Measurements from ENCODE around the gene TFB1M. TPM values are rescaled to one million over a fixed set of nuclear protein-coding genes. Genes with fewer than 3 reads are reported as not detected.

Gene TFB1M
- total RNA-seq, 2 experiments from 2014 or later = 33.6 to 35.5 TPM

DNA sequence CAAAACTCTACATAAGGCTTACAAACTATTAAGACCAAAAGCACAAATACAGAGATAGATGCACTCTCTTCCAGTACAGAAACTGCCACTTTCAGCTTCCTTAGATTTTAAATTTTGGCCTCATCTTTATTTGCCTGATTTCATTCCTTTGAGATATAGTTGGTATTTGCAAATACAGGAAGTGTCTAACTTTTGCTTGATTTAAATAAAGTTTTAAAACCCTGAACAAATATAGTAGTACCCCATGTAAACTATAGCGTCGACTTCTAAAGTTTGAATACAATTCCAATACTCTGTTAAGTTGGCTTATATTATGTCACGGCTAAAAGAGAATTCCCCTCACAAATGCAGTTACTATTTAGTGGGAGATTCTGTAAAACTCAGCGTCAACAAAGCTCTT is 51.6 kb downstream of the TFB1M start:
- ATAC-seq = no peak
- CTCF ChIA-PET = no interaction called here
- no peaks in the 10 kb centered on the region for H3K9me3 Mint-ChIP-seq (ENCODE audit: low read depth)
- no peak for DNase-seq
- H3K27ac Mint-ChIP-seq = no peak overlapping the region
- peaks cover 23% of the 10 kb centered on the region for H3K36me3 Mint-ChIP-seq
- H3K4me1 Mint-ChIP-seq = peaks cover 3% of the 10 kb centered on the region
- H3K4me3 Mint-ChIP-seq = no peak overlapping the region
- H3K27me3 Mint-ChIP-seq = no peaks in the 10 kb centered on the region

GRCh38 chr6:155261111-155261900 is 53.0 kb downstream of the TFB1M start:
- no peaks in the 10 kb centered on the region for H3K9me3 Mint-ChIP-seq (ENCODE audit: low read depth)
- no peak overlapping the region for H3K4me3 Mint-ChIP-seq
- no peak overlapping the region for H3K27ac Mint-ChIP-seq
- CTCF ChIA-PET = interaction anchor here (0.9 to 1.3 kb wide), 2 partner anchors 10 to 20 kb away, joined by 3 to 4 read pairs; no protein-coding TSS in a partner anchor
- no peaks in the 10 kb centered on the region for H3K27me3 Mint-ChIP-seq
- peaks cover 17% of the 10 kb centered on the region for H3K36me3 Mint-ChIP-seq
- ATAC-seq (no peak), DNase-seq (no peak)
- H3K4me1 Mint-ChIP-seq = peaks cover 3% of the 10 kb centered on the region

- Mint-ChIP-seq H3K36me3 (peaks cover 11% of the 10 kb centered on the region), H3K27me3 (no peaks in the 10 kb centered on the region), H3K9me3 (ENCODE audit: low read depth) (no peaks in the 10 kb centered on the region), H3K27ac (no peak overlapping the region), H3K4me3 (no peak overlapping the region), H3K4me1 (peaks cover 3% of the 10 kb centered on the region)
- CTCF ChIA-PET = interaction anchor here (0.9 kb wide), 1 partner anchor 19 kb away, joined by 3 read pairs; no protein-coding TSS in a partner anchor
- DNase-seq = no peak
- no peak for ATAC-seq
Observed at GRCh38 chr6:155260686-155261085, 53.6 kb downstream of the TFB1M start.

GRCh38 chr6:155259897-155260296 is 54.4 kb downstream of the TFB1M start:
- DNase-seq = no peak
- H3K27me3 Mint-ChIP-seq = no peaks in the 10 kb centered on the region
- peaks cover 3% of the 10 kb centered on the region for H3K4me1 Mint-ChIP-seq
- no peak for ATAC-seq
- CTCF ChIA-PET = interaction anchor here (1.2 to 2.3 kb wide), 2 partner anchors 12 to 14 kb away, joined by 3 to 7 read pairs; no protein-coding TSS in a partner anchor
- H3K27ac Mint-ChIP-seq = no peak overlapping the region
- H3K9me3 Mint-ChIP-seq (ENCODE audit: low read depth) = no peaks in the 10 kb centered on the region
- peaks cover 11% of the 10 kb centered on the region for H3K36me3 Mint-ChIP-seq
- H3K4me3 Mint-ChIP-seq = no peak overlapping the region

DNA sequence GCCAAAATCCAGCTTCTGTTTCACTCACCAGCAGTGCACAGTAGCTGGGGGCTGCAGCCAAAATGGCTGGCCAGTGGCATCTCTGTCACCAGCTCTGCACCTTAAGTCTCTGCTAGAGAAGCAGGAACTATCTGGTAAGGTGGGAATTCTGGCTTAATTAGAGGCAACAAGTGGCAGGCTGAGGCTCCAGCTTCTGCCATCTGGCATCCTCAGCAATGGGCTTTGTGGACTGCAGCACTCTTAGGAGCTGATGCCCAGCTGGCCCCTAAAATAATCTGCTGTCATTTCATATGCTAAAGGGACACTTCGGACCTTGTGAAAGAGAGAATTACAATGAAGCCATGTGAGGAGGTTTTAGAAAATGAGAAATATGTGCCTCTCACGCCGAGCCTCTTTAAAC is 55.1 kb downstream of the TFB1M start:
- H3K4me1 Mint-ChIP-seq = peaks cover 3% of the 10 kb centered on the region
- DNase-seq (no peak), ATAC-seq (no peak)
- no peak overlapping the region for H3K27ac Mint-ChIP-seq
- CTCF ChIA-PET = interaction anchor here (0.7 to 2.3 kb wide), 3 partner anchors 11 to 14 kb away, joined by 3 to 7 read pairs (median 3); no protein-coding TSS in a partner anchor
- H3K36me3 Mint-ChIP-seq = peaks cover 11% of the 10 kb centered on the region
- H3K9me3 Mint-ChIP-seq (ENCODE audit: low read depth) = no peaks in the 10 kb centered on the region
- no peak overlapping the region for H3K4me3 Mint-ChIP-seq
- no peaks in the 10 kb centered on the region for H3K27me3 Mint-ChIP-seq

DNA sequence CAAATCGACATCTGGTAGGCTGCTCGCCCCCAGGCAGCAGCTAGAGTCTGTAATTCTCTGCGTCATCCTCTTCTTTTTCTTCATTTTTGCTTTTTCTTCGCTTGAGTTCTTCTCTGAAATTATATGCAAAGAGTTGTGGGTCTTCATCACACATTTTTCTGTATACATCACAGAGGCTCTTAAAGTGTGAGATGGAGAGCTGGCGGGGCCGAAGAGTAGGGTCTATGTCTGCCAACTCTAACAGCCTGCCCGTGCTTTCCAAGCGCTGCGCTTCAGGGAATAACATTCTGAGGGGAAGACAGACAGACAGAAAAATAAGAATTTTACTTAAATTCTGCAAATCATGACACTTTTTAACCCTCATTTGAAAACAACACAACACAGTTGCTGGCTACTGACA is 56.5 kb downstream of the TFB1M start:
- Mint-ChIP-seq H3K27me3 (no peaks in the 10 kb centered on the region), H3K9me3 (ENCODE audit: low read depth) (no peaks in the 10 kb centered on the region), H3K4me3 (no peak overlapping the region), H3K4me1 (peaks cover 3% of the 10 kb centered on the region), H3K27ac (no peak overlapping the region), H3K36me3 (peaks cover 8% of the 10 kb centered on the region)
- ATAC-seq = no peak
- CTCF ChIA-PET = interaction anchor here (1.1 to 1.6 kb wide), 2 partner anchors 31 to 34 kb away, joined by 3 to 5 read pairs; no protein-coding TSS in a partner anchor
- no peak for DNase-seq

DNA sequence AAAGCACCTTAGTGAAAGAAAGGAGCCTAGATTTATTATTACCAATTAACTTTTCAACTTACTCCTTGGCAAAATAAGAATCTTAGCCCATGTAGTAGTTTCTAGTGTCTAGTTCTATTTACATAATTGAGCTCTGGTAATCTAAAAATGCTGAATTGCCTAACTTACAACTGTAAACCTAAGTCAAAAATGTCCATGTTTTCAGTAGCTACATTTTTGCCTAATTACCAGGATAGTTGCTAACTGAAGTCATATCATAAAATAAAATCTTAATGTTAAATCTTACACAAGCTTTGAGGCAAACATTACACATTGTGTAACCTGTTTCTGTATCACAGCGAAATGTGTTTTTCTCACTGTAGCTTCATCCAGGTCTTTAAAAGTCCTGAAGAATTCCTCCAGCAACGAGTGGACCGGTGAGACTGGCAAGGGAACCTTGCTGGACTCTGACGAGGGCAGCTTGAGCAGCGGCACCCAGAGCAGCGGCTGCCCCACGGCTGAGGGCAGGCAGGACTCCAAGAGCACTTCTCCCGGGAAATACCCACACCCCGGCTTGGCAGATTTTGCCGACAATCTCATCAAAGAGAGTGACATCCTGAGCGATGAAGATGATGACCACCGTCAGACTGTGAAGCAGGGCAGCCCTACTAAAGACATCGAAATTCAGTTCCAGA is 58.0 kb downstream of the TFB1M start:
- no peak for DNase-seq
- Mint-ChIP-seq H3K4me3 (no peak overlapping the region), H3K36me3 (peaks cover 8% of the 10 kb centered on the region), H3K27me3 (no peaks in the 10 kb centered on the region), H3K9me3 (ENCODE audit: low read depth) (no peaks in the 10 kb centered on the region), H3K4me1 (peaks cover 3% of the 10 kb centered on the region), H3K27ac (no peak overlapping the region)
- CTCF ChIA-PET = no interaction called here
- no peak for ATAC-seq

DNA sequence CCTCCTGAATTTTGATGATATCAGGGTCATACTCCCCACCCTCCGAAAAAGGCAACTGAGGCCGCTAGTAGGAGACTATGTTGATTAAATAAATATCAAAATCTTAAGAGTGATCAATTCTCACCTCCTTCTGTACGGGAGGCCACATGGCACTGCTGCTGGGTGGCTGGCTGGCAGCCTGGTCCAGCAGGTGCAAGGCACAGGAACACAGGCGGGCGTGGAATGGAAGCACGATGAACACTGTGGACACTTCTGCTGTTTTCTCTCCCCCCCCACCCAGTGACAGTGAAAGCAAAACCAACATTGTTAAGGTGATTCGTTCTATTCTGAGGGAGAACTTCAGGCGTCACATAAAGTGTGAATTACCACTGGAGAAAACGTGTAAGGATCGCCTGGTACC is 60.1 kb downstream of the TFB1M start:
- H3K27me3 Mint-ChIP-seq = no peaks in the 10 kb centered on the region
- DNase-seq (no peak), ATAC-seq (no peak)
- CTCF ChIA-PET = interaction anchor here (1.4 kb wide), 1 partner anchor 325 kb away, joined by 3 read pairs; no protein-coding TSS in a partner anchor
- H3K4me3 Mint-ChIP-seq = no peak overlapping the region
- peaks cover 8% of the 10 kb centered on the region for H3K36me3 Mint-ChIP-seq
- H3K9me3 Mint-ChIP-seq (ENCODE audit: low read depth) = no peaks in the 10 kb centered on the region
- H3K4me1 Mint-ChIP-seq = no peaks in the 10 kb centered on the region
- H3K27ac Mint-ChIP-seq = no peak overlapping the region

- DNase-seq (no peak), ATAC-seq (no peak)
- Mint-ChIP-seq H3K9me3 (ENCODE audit: low read depth) (no peaks in the 10 kb centered on the region), H3K36me3 (peaks cover 9% of the 10 kb centered on the region), H3K4me1 (no peaks in the 10 kb centered on the region), H3K27me3 (no peaks in the 10 kb centered on the region), H3K4me3 (no peak overlapping the region), H3K27ac (no peak overlapping the region)
- CTCF ChIA-PET = no interaction called here
Observed at GRCh38 chr6:155253337-155253736, 60.9 kb downstream of the TFB1M start.

DNA sequence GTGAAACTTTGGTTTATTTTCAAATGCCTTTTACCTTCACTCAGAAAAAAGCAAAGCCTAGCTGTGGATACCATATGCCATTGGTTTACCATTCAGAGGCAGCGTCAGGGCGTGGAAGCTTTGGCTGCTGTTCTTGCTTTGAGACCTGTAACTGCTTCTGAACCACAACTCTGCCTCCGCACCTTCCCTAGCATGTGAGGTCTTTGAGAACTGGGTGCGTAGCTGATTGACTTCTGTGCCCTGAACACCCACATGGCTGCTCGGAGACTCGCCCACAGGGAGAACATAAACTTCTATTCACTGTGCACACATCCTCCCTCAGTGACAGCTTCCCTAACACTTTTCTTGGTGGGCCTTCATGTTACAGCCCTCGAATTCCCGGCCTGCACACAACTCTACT is 61.7 kb downstream of the TFB1M start:
- Mint-ChIP-seq H3K27me3 (no peaks in the 10 kb centered on the region), H3K27ac (no peak overlapping the region), H3K9me3 (ENCODE audit: low read depth) (no peaks in the 10 kb centered on the region), H3K4me1 (no peaks in the 10 kb centered on the region), H3K4me3 (no peak overlapping the region), H3K36me3 (peaks cover 8% of the 10 kb centered on the region)
- no peak for DNase-seq
- no peak for ATAC-seq
- CTCF ChIA-PET = interaction anchor here (0.9 to 2.3 kb wide), 2 partner anchors 12 to 325 kb away, joined by 3 to 5 read pairs; no protein-coding TSS in a partner anchor

GRCh38 chr6:155250701-155251381 is 63.4 kb downstream of the TFB1M start:
- no peak for ATAC-seq
- Mint-ChIP-seq H3K27me3 (no peaks in the 10 kb centered on the region), H3K4me1 (no peaks in the 10 kb centered on the region), H3K9me3 (ENCODE audit: low read depth) (no peaks in the 10 kb centered on the region), H3K36me3 (peaks cover 8% of the 10 kb centered on the region), H3K27ac (no peak overlapping the region), H3K4me3 (no peak overlapping the region)
- DNase-seq = no peak
- CTCF ChIA-PET = interaction anchor here (1.1 to 2.3 kb wide), 4 partner anchors 15 to 323 kb away, joined by 3 to 6 read pairs (median 4); no protein-coding TSS in a partner anchor

DNA sequence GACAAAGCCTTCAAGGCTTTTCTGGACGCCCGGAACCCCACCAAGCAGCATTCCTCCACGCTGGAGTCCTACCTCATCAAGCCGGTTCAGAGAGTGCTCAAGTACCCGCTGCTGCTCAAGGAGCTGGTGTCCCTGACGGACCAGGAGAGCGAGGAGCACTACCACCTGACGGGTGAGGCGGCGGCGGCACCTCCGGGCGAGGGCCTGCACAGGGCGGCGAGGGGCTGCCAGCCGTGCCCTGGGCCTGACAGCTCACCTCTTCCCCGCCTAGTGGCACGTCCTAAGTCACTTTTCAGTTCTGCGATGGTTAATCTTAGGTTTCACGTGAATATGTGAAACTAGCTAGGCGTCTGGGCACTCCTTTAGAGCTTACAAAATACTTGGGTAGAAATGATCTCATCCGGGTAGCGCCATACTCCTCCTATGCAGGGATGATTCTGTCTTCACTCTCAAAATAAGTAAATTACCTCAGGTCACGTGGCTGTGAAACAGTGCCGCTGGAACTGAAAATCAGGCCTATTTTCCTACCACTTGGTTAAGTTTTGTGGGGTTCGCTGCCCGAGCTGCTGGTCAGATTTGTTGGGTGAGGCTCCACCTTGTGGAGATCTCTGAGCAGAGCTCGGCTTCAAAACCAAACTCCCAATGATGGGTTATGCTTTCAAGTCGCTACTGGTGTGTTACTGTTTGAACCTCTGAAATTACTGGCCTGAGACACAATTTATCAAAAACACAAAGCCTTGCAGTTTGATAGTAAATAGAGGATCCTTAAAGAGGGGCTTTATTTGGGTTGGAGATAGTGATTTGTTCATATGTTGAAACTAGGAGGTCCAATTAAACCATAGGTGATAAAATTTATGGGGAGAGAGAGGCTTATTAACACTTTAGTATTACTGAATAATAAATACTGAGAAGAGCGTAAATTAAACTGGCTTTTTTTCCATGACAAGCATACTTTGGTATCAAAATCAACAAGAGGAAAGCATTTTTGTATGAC is 66.0 kb downstream of the TFB1M start:
- Mint-ChIP-seq H3K27ac (no peak overlapping the region), H3K36me3 (peaks cover 2% of the 10 kb centered on the region), H3K4me3 (no peak overlapping the region), H3K27me3 (no peaks in the 10 kb centered on the region), H3K9me3 (ENCODE audit: low read depth) (no peaks in the 10 kb centered on the region), H3K4me1 (no peaks in the 10 kb centered on the region)
- ATAC-seq (no peak), DNase-seq (no peak)
- CTCF ChIA-PET = interaction anchor here (0.9 to 2.5 kb wide), 13 partner anchors 9 to 324 kb away, joined by 3 to 29 read pairs (median 3); partner anchors contain the start of gene CLDN20
